IMR-90 (cell line): ENCODE measurements around the gene KCTD13. TPM values are rescaled to one million over a fixed set of nuclear protein-coding genes. Genes with fewer than 3 reads are reported as not detected.

Source experiments
- ATAC-seq: fragments of 200-7000 bp; cut with Tn5 transposase; 2 replicates; pipeline ENCODE4 v1.9.1; 2020; ENCODE audit warnings: low read depth, mild to moderate bottlenecking, moderate library complexity
- BruUV-seq: library from RNA; stranded (reverse); fragments of 400-500 nt; replicated peaks from 2 replicates; lab custom pipeline; 2021; lab: Mats Ljungman, UMichigan
- CTCF ChIA-PET: fragments of 300-600 bp; formaldehyde crosslinking; extraction: SDS; loops from one replicate; lab custom pipeline; 2021; ENCODE audit warnings: antibody characterized with exemption; lab: Yijun Ruan, JAX
- POLR2A ChIA-PET: fragments of 300-600 bp; sonication (Branson Sonifier 250); formaldehyde crosslinking; loops from one replicate; lab custom pipeline; 2022; ENCODE audit warnings: antibody characterized with exemption; ENCODE audit not compliant: unreplicated experiment; lab: Charles Lee
- DNase-seq: peaks from one replicate; pipeline ENCODE4 v3.0.0; 2013
- H2AFZ ChIP-seq: replicated peaks from 2 replicates; pipeline ENCODE3; 2013; ENCODE audit warnings: low read length, mild to moderate bottlenecking; ENCODE audit not compliant: poor library complexity
- H2AK5ac ChIP-seq: 2 replicates; pipeline ENCODE4 v1.6.1; 2013; ENCODE audit warnings: low read depth, low read length, inconsistent platforms
- H2AK9ac ChIP-seq: replicated peaks from 2 replicates; pipeline ENCODE3; 2013; ENCODE audit warnings: mild to moderate bottlenecking, low read depth, low read length, moderate library complexity; ENCODE audit not compliant: poor library complexity
- H2BK120ac ChIP-seq: 2 replicates; pipeline ENCODE4 v1.6.1; 2013; ENCODE audit warnings: low read depth, low read length, inconsistent platforms
- H2BK15ac ChIP-seq: 3 replicates; pipeline ENCODE4 v1.6.1; 2013; ENCODE audit warnings: low read depth, low read length, inconsistent platforms
- H2BK20ac ChIP-seq: 2 replicates; pipeline ENCODE4 v1.6.1; 2013; ENCODE audit warnings: low read depth, mild to moderate bottlenecking, inconsistent platforms, low read length, moderate library complexity
- H2BK5ac ChIP-seq: 2 replicates; pipeline ENCODE4 v1.6.1; 2013; ENCODE audit warnings: mild to moderate bottlenecking, low read depth, low read length, inconsistent platforms; ENCODE audit not compliant: poor library complexity, severe bottlenecking
- H3K14ac ChIP-seq: replicated peaks from 2 replicates; pipeline ENCODE4 v1.6.1; 2013; ENCODE audit warnings: low read depth, low read length, inconsistent platforms
- H3K18ac ChIP-seq: 2 replicates; pipeline ENCODE4 v1.6.1; 2013; ENCODE audit warnings: low read depth, low read length, control low read depth
- H3K23ac ChIP-seq: 2 replicates; pipeline ENCODE4 v1.6.1; 2013; ENCODE audit warnings: low read depth, low read length, inconsistent platforms
- H3K27ac ChIP-seq: 2 replicates; pipeline ENCODE4 v1.5.1; 2013; ENCODE audit warnings: mild to moderate bottlenecking, control low read depth, low read length; ENCODE audit not compliant: insufficient read depth
- H3K27me3 ChIP-seq: 2 replicates; pipeline ENCODE4 v1.6.1; 2013; ENCODE audit warnings: low read length; ENCODE audit not compliant: control insufficient read depth, insufficient read depth
- H3K36me3 ChIP-seq: 2 replicates; pipeline ENCODE4 v1.6.1; 2013; ENCODE audit warnings: low read length, mixed read lengths; ENCODE audit not compliant: control insufficient read depth, insufficient read depth
- H3K4ac ChIP-seq: 2 replicates; pipeline ENCODE4 v1.6.1; 2013; ENCODE audit warnings: low read depth, low read length, inconsistent platforms
- H3K4me1 ChIP-seq: 2 replicates; pipeline ENCODE4 v1.6.1; 2013; ENCODE audit warnings: low read length, mixed read lengths; ENCODE audit not compliant: control insufficient read depth, insufficient read depth
- H3K4me2 ChIP-seq: 2 replicates; pipeline ENCODE4 v1.6.1; 2013; ENCODE audit warnings: low read depth, mild to moderate bottlenecking, control low read depth, low read length, moderate library complexity
- H3K4me3 ChIP-seq: 2 replicates; pipeline ENCODE4 v1.5.1; 2013; ENCODE audit warnings: low read depth, mild to moderate bottlenecking, control low read depth, low read length, moderate library complexity; ENCODE audit not compliant: insufficient read depth
- H3K56ac ChIP-seq: 2 replicates; pipeline ENCODE4 v1.6.1; 2013; ENCODE audit warnings: low read length, inconsistent platforms; ENCODE audit not compliant: insufficient read depth; ENCODE audit errors: extremely low read depth
- H3K79me1 ChIP-seq, 2 experiments: 2 replicates each; pipeline ENCODE4 v1.6.1; 2013; ENCODE audit warnings: low read length in 2 of 2, inconsistent platforms in 1 of 2, low read depth in 1 of 2
- H3K9ac ChIP-seq: 2 replicates; pipeline ENCODE4 v1.6.1; 2013; ENCODE audit warnings: low read depth, low read length, control low read depth
- H3K9me1 ChIP-seq: 2 replicates; pipeline ENCODE4 v1.6.1; 2013; ENCODE audit warnings: low read length, inconsistent platforms; ENCODE audit not compliant: insufficient read depth
- H3K9me3 ChIP-seq: 2 replicates; pipeline ENCODE4 v1.6.1; 2013; ENCODE audit warnings: low read length; ENCODE audit not compliant: control insufficient read depth, insufficient read depth
- H4K20me1 ChIP-seq: 2 replicates; pipeline ENCODE4 v1.6.1; 2013; ENCODE audit warnings: low read length, inconsistent platforms; ENCODE audit not compliant: insufficient read depth
- H4K5ac ChIP-seq: 2 replicates; pipeline ENCODE4 v1.6.1; 2013; ENCODE audit warnings: mild to moderate bottlenecking, low read depth, low read length, control low read depth
- H4K8ac ChIP-seq, 2 experiments: 2 replicates each; pipeline ENCODE4 v1.6.1; 2013; ENCODE audit warnings: low read depth in 2 of 2, low read length in 2 of 2, control low read depth in 1 of 2, inconsistent platforms in 1 of 2
- H4K91ac ChIP-seq: 2 replicates; pipeline ENCODE4 v1.6.1; 2013; ENCODE audit warnings: low read depth, low read length, inconsistent platforms; ENCODE audit not compliant: insufficient read depth
- CEBPB ChIP-seq: IDR thresholded peaks from 2 replicates; pipeline ENCODE4 v1.6.1; 2012; ENCODE audit warnings: low read depth, low read length, improper control_type of control experiment
- CHD1 ChIP-seq: IDR thresholded peaks from 2 replicates; pipeline ENCODE4 v1.6.1; 2012; ENCODE audit warnings: low read depth, low read length, improper control_type of control experiment
- CTCF ChIP-seq: conservative IDR thresholded peaks from 2 replicates; pipeline ENCODE4 v1.5.1; 2012; ENCODE audit warnings: mild to moderate bottlenecking, low read depth, low read length, improper control_type of control experiment
- ELK1 ChIP-seq: fragments of 150-350 bp; IDR thresholded peaks from 2 replicates; pipeline ENCODE4 v1.6.1; 2016; ENCODE audit warnings: low read depth, mild to moderate bottlenecking, low read length, moderate library complexity, borderline replicate concordance
- FOS ChIP-seq: fragments of 150-350 bp; IDR thresholded peaks from 2 replicates; pipeline ENCODE4 v1.6.1; 2016; ENCODE audit warnings: low read depth, low read length
- MAFK ChIP-seq: IDR thresholded peaks from 2 replicates; pipeline ENCODE4 v1.6.1; 2012; ENCODE audit warnings: low read depth, low read length, improper control_type of control experiment
- MAZ ChIP-seq: IDR thresholded peaks from 2 replicates; pipeline ENCODE4 v1.6.1; 2012; ENCODE audit warnings: low read depth, mild to moderate bottlenecking, low read length, improper control_type of control experiment, moderate library complexity, borderline replicate concordance
- POLR2A ChIP-seq: IDR thresholded peaks from 2 replicates; pipeline ENCODE4 v1.6.1; 2012; ENCODE audit warnings: mild to moderate bottlenecking, low read depth, low read length
- RAD21 ChIP-seq: IDR thresholded peaks from 2 replicates; pipeline ENCODE4 v1.6.1; 2012; ENCODE audit warnings: low read length, improper control_type of control experiment
- RCOR1 ChIP-seq: IDR thresholded peaks from 2 replicates; pipeline ENCODE4 v1.6.1; 2012; ENCODE audit warnings: mild to moderate bottlenecking, low read length, improper control_type of control experiment; ENCODE audit not compliant: insufficient replicate concordance
- RFX5 ChIP-seq: IDR thresholded peaks from 2 replicates; pipeline ENCODE4 v1.8.0; 2012; ENCODE audit warnings: low read depth, mild to moderate bottlenecking, low read length, moderate library complexity
- SMC3 ChIP-seq: fragments of 150-350 bp; IDR thresholded peaks from 2 replicates; pipeline ENCODE4 v1.6.1; 2016; ENCODE audit warnings: low read depth, mild to moderate bottlenecking, antibody characterized with exemption, low read length, moderate library complexity
- USF2 ChIP-seq: fragments of 150-350 bp; IDR thresholded peaks from 2 replicates; pipeline ENCODE4 v1.6.1; 2017; ENCODE audit warnings: mild to moderate bottlenecking, antibody characterized with exemption, low read length, low read depth
- WGBS, 2 experiments: methylation state at CpG; one replicate each; pipeline versions ENCODE4 v1.1.5 to v1.1.7; 2013; ENCODE audit warnings: missing lambda C conversion rate in 2 of 2; ENCODE audit not compliant: insufficient read length in 1 of 2; ENCODE audit errors: extremely low coverage in 2 of 2; 5-methylcytosine and 5-hydroxymethylcytosine counted together
- dilution Hi-C: fragments of 300-500 bp; cut with HindIII; formaldehyde crosslinking; loops from one replicate; pipeline ENCODE4 v1.14.3; 2018; ENCODE audit warnings: low sequenced_read_pairs; ENCODE audit not compliant: unreplicated experiment
- in situ Hi-C: fragments of 300-500 bp; cut with MboI; formaldehyde crosslinking; loops from 3 replicates; pipeline ENCODE4 v1.14.3; 2019; ENCODE audit warnings: low sequenced_read_pairs, inconsistent platforms, mixed read lengths
- intact Hi-C: fragments of 100-400 bp; cut with micrococcal nuclease; formaldehyde crosslinking; loops from 2 replicates; pipeline ENCODE4 v1.10.0; 2022
- polyA plus RNA-seq, 3 experiments: library from polyadenylated mRNA; depleted of rRNA; stranded (reverse); fragments of >200 nt; gene quantifications; 2 replicates each; pipeline ENCODE4 v1.2.3, GENCODE V29; 2012; ENCODE audit warnings: low replicate concordance in 1 of 3
- total RNA-seq: library from RNA; depleted of rRNA; stranded (reverse); fragments of >200 nt; gene quantifications from 2 replicates; pipeline ENCODE4 v1.2.3, GENCODE V29; 2012

The KCTD13 gene
- total and polyA plus RNA-seq, 2 of the 4 experiments (the other 2 are of a cell fraction): 4.1 to 20.7 TPM

GRCh38 chr16:29973384-29974246 is 47.6 kb upstream of the KCTD13 start, which contains the start of gene TAOK2:
Gene TAOK2, plus strand, starts transcription at chr16:29973868. Its CDS starts 3,905 bp downstream, at chr16:29977773.
- dilution Hi-C loops: no loop called here
- intact Hi-C loops: loop anchor here (1.0 to 5.0 kb wide), 3 partner anchors 46 to 111 kb away; partner anchors contain the start of genes ASPHD1, CDIPT and KCTD13
- no peak for TF ChIP-seq ELK1
- peak; percentile 83 for TF ChIP-seq POLR2A
- peak; percentile 96 for TF ChIP-seq MAZ
- no peak for TF ChIP-seq MAFK
- no peak for TF ChIP-seq RCOR1
- TF ChIP-seq SMC3: no peak
- no peak for TF ChIP-seq FOS
- no peak; the same call in 1 of the 2 replicates for TF ChIP-seq RAD21
- TF ChIP-seq CTCF: no peak
- TF ChIP-seq CHD1: no peak
- peak; percentile 93 for TF ChIP-seq RFX5
- TF ChIP-seq CEBPB: no peak
- TF ChIP-seq USF2: no peak

More at GRCh38 chr16:29973384-29974246, 47.6 kb upstream of the KCTD13 start, which contains the start of gene TAOK2:
- 5% methylated on average over 17 of the region's 75 CpGs; no CpG with 5 or more reads in 1 of the 2 experiments for WGBS, 2 experiments
- Histone ChIP-seq H3K14ac (peak within 1 kb of the TSS; percentile 99), H3K4me2 (peak within 1 kb of the TSS; percentile 91), H4K91ac (peak within 1 kb of the TSS; percentile 88), H4K8ac (peak within 1 kb of the TSS; percentile 68 to 98), H2BK120ac (peak within 1 kb of the TSS; percentile 20; the same call in 1 of the 2 replicates), H3K4ac (peak within 1 kb of the TSS; percentile 97), H3K36me3 (peaks cover 22% of the 10 kb centered on the region), H2AK5ac (peak within 1 kb of the TSS; percentile 97), H3K9me3 (no peaks in the 10 kb centered on the region), H2BK20ac (no peak within 1 kb of the TSS), H3K23ac (peak within 1 kb of the TSS; percentile 99), H3K9me1 (peaks cover 26% of the 10 kb centered on the region), H3K4me3 (peak within 1 kb of the TSS; percentile 69), H3K18ac (no peak within 1 kb of the TSS; the same call in 1 of the 2 replicates), H3K4me1 (peaks cover 13% of the 10 kb centered on the region; the same call in 1 of the 2 replicates), H3K56ac (peak within 1 kb of the TSS; percentile 81), H3K27ac (peak within 1 kb of the TSS; percentile 92), H4K5ac (peak within 1 kb of the TSS; percentile 38; the same call in 1 of the 2 replicates), H3K9ac (peak within 1 kb of the TSS; percentile 94), H3K79me1 (peaks cover 0 to 49% of the 10 kb centered on the region in 2 experiments), H2BK15ac (no peak within 1 kb of the TSS), H2AFZ (peak within 1 kb of the TSS; percentile 97), H2BK5ac (peak within 1 kb of the TSS; percentile 79), H4K20me1 (peaks cover 44% of the 10 kb centered on the region), H3K27me3 (no peaks in the 10 kb centered on the region), H2AK9ac (peak within 1 kb of the TSS; percentile 99)
- DNase-seq (peak; percentile 99), ATAC-seq (peak; percentile 99)
- ChIA-PET POLR2A (interaction anchor here (1.1 to 1.3 kb wide), 3 partner anchors 11 to 23 kb away, joined by 4 to 8 read pairs (median 5); partner anchors contain the start of gene TMEM219), CTCF (interaction anchor here (1.1 to 1.3 kb wide), 2 partner anchors 11 to 12 kb away, joined by 3 read pairs; partner anchors contain the start of gene TMEM219)
- TSS peak; percentile 63 for BruUV-seq
- in situ Hi-C loops: no loop called here
